Measurements from ENCODE around the gene SREK1. TPM values are rescaled to one million over a fixed set of nuclear protein-coding genes. Genes with fewer than 3 reads are reported as not detected.

SREK1 gene
- total and polyA plus RNA-seq, 2 donors (not counting 3 experiments of a cell fraction or from before 2014, with no cell fraction given) = 27.4 to 78.6 TPM

GRCh38 chr5:66174338-66174737 lies 30.2 kb downstream of the SREK1 start:
- FAIRE-seq = no peak
- CTCF ChIA-PET = interaction anchor here (0.5 to 1.9 kb wide), 12 partner anchors 8 to 583 kb away, joined by 3 to 14 read pairs (median 4); no protein-coding TSS in a partner anchor
- intact Hi-C loops (cut with micrococcal nuclease) = loop anchor here (5.0 kb wide), 2 partner anchors 432 to 583 kb away; no protein-coding TSS in a partner anchor

More at GRCh38 chr5:66174338-66174737, 30.2 kb downstream of the SREK1 start:
- Histone ChIP-seq H3K9me1 (replicated peaks; ENCODE audit: control insufficient read depth, extremely low read depth, insufficient read depth, low read length) (no peaks in the 10 kb centered on the region), H3K79me2 (ENCODE audit: control insufficient read depth, insufficient read depth, low read length) (peaks cover 16% of the 10 kb centered on the region), H4K20me1 (replicated peaks; ENCODE audit: control insufficient read depth, extremely low read depth, insufficient read depth, low read length) (peaks cover 2% of the 10 kb centered on the region), H2AFZ (ENCODE audit: low read depth, low read length) (no peak overlapping the region), H3K36me3 (ENCODE audit: control insufficient read depth in 2 of 2, extremely low read depth in 1 of 2, insufficient read depth in 2 of 2, low read length in 2 of 2) (peaks cover 0 to 23% of the 10 kb centered on the region in 2 experiments), H3K27ac (ENCODE audit: insufficient read depth, low read depth, low read length) (no peak overlapping the region), H3K4me2 (ENCODE audit: insufficient read depth, low read length) (no peak overlapping the region), H3K27me3 (ENCODE audit: control insufficient read depth in 2 of 2, insufficient read depth in 2 of 2, low read length in 2 of 2) (no peaks in the 10 kb centered on the region), H3K9me3 (replicated peaks; ENCODE audit: control insufficient read depth, insufficient read depth, low read length) (no peaks in the 10 kb centered on the region), H3K4me1 (ENCODE audit: control insufficient read depth, extremely low read depth, insufficient read depth, low read length) (no peaks in the 10 kb centered on the region), H3K4me3 (replicated peaks in 1 of 3; ENCODE audit: insufficient read depth in 1 of 3, low read depth in 1 of 3, low read length in 3 of 3) (no peak overlapping the region), H3K9ac (replicated peaks; ENCODE audit: extremely low read depth, insufficient read depth, low read length) (no peak overlapping the region)
- BruUV-seq (replicated peaks) = no TSS peak
- POLR2A ChIA-PET = no interaction called here
- DNase-seq (ENCODE audit: low read depth, low spot score) = peak; percentile 48
- TF ChIP-seq CTCF (IDR thresholded peaks at IDR 0.05; ENCODE audit: extremely low read depth in 1 of 2, insufficient read depth in 1 of 2, low read depth in 1 of 2, low read length in 2 of 2) (peak; percentile 7 to 21), MAX (IDR thresholded peaks at IDR 0.05; ENCODE audit: insufficient read depth, insufficient read length) (no peak), GATA2 (IDR thresholded peaks at IDR 0.05; ENCODE audit: insufficient read depth, insufficient read length, low read depth, low read length) (no peak), POLR2A (IDR thresholded peaks at IDR 0.05; ENCODE audit: low read depth, low read length) (no peak), MYC (IDR thresholded peaks at IDR 0.05; ENCODE audit: low read depth, low read length) (no peak)
- dilution Hi-C loops (cut with MboI; ENCODE audit: extremely low pct_ligation_motif_present, low sequenced_read_pairs) = no loop called here
